ENCODE data around the gene FAIM. TPM values are rescaled to one million over a fixed set of nuclear protein-coding genes. Genes with fewer than 3 reads are reported as not detected.

The FAIM gene
- total RNA-seq, 1 experiment from 2014 or later, result 11.0 TPM

- H3K27ac Mint-ChIP-seq, result no peak overlapping the region
- no peak overlapping the region for H3K4me3 Mint-ChIP-seq
- Histone ChIP-seq H3T11ph (ENCODE audit: low read length) (no peak overlapping the region), H2BK5ac (ENCODE audit: insufficient read length, low read length) (no peak overlapping the region), H3K4me1 (ENCODE audit: insufficient read depth, low read length) (no peaks in the 10 kb centered on the region), H2BK120ac (ENCODE audit: low read depth, low read length, poor library complexity, severe bottlenecking) (no peak overlapping the region), H2AK5ac (ENCODE audit: insufficient read length, low read length) (no peak overlapping the region), H2AFZ (ENCODE audit: low read length) (no peak overlapping the region), H2BK15ac (ENCODE audit: low read depth, low read length) (no peak overlapping the region), H3K9ac (ENCODE audit: extremely low read depth, insufficient read length, low read length) (no peak overlapping the region), H4K8ac (replicated peaks; ENCODE audit: insufficient read length, low read depth, low read length) (no peak overlapping the region), H4K91ac (ENCODE audit: insufficient read length, low read depth, low read length) (no peak overlapping the region), H3K27me3 (ENCODE audit: insufficient read depth, low read length) (no peaks in the 10 kb centered on the region), H4K5ac (ENCODE audit: insufficient read length, low read depth, low read length) (no peak overlapping the region), H3K18ac (ENCODE audit: insufficient read length, low read depth, low read length) (no peak overlapping the region), H4K20me1 (ENCODE audit: control insufficient read depth, insufficient read depth, insufficient read length) (no peaks in the 10 kb centered on the region), H3K4me2 (ENCODE audit: insufficient read depth, insufficient read length, low read length) (no peak overlapping the region), H3K79me1 (ENCODE audit: insufficient read depth, low read depth, low read length, poor library complexity, severe bottlenecking) (no peaks in the 10 kb centered on the region), H3K23me2 (ENCODE audit: insufficient read length, low read depth, low read length, poor library complexity, severe bottlenecking) (no peaks in the 10 kb centered on the region), H2BK12ac (ENCODE audit: insufficient read length, low read depth, low read length) (no peak overlapping the region), H3K9me3 (ENCODE audit: control insufficient read depth, low read depth, low read length) (peaks cover 21% of the 10 kb centered on the region), H3K14ac (ENCODE audit: insufficient read depth, low read length) (no peak overlapping the region), H3K27ac (ENCODE audit: insufficient read length, low read depth, low read length) (no peak overlapping the region), H2BK20ac (ENCODE audit: low read depth, low read length, poor library complexity, severe bottlenecking) (no peak overlapping the region), H3K23ac (ENCODE audit: insufficient read length, low read depth, low read length) (no peak overlapping the region), H3K4ac (ENCODE audit: low read depth, low read length) (no peak overlapping the region), H3K56ac (ENCODE audit: insufficient read length, low read depth, low read length) (no peak overlapping the region), H3K79me2 (ENCODE audit: insufficient read depth, low read length) (no peaks in the 10 kb centered on the region)
- H3K9me3 Mint-ChIP-seq, result peaks cover 45 to 48% of the 10 kb centered on the region in 2 experiments
- peaks cover 51 to 63% (median 54%) of the 10 kb centered on the region in 3 experiments for H3K36me3 Mint-ChIP-seq (ENCODE audit: insufficient read depth in 1 of 3, low read depth in 3 of 3)
- no peaks in the 10 kb centered on the region for H3K27me3 Mint-ChIP-seq (ENCODE audit: low read depth)
- peaks cover 3 to 10% of the 10 kb centered on the region in 2 experiments; a peak in 2 of 4 replicates for H3K4me1 Mint-ChIP-seq
- no CpG with 5 or more reads among the region's 4 CpGs for WGBS (ENCODE audit: extremely low coverage, insufficient read length, low lambda C conversion rate)
- DNase-seq, result no peak
- no peak for TF ChIP-seq CTCF (conservative IDR thresholded peaks at IDR 0.05)
These were observed 49.4 kb upstream of the FAIM start for GRCh38 chr3:138559134-138559533.

Data from H9 (cell line).